ENCODE measurements around the gene SGMS1.
A peak's percentile ranks its signal among the peaks of the same experiment; 100 is the strongest.
"Not testable (repeated sequence)": the region's sequence is repeated elsewhere in the genome, so short reads cannot be mapped to it uniquely, and the experiment has no call there.

SGMS1 gene

GRCh38 chr10:50362547-50363125 lies 261.1 kb downstream of the SGMS1 start:
- H3K4me3 ChIP-seq (ENCODE audit: low read depth, low read length), result peak overlapping the region; percentile 21
- DNase-seq (ENCODE audit: low read depth), result peak; percentile 82
- TF ChIP-seq CTCF (IDR thresholded peaks at IDR 0.05; ENCODE audit: insufficient read depth, low read depth, low read length, missing control alignments), result no peak

- DNase-seq (ENCODE audit: low read depth), result peak; percentile 24
- TF ChIP-seq CTCF (IDR thresholded peaks at IDR 0.05; ENCODE audit: insufficient read depth, low read depth, low read length, missing control alignments), result no peak
- no peak overlapping the region for H3K4me3 ChIP-seq (ENCODE audit: low read depth, low read length)
Measured at GRCh38 chr10:50361946-50362345, 261.8 kb downstream of the SGMS1 start.

GRCh38 chr10:50360077-50360850 lies 263.5 kb downstream of the SGMS1 start:
- no peak for DNase-seq (ENCODE audit: low read depth)
- TF ChIP-seq CTCF (IDR thresholded peaks at IDR 0.05; ENCODE audit: insufficient read depth, low read depth, low read length, missing control alignments), result no peak
- no peak overlapping the region for H3K4me3 ChIP-seq (ENCODE audit: low read depth, low read length)

DNA sequence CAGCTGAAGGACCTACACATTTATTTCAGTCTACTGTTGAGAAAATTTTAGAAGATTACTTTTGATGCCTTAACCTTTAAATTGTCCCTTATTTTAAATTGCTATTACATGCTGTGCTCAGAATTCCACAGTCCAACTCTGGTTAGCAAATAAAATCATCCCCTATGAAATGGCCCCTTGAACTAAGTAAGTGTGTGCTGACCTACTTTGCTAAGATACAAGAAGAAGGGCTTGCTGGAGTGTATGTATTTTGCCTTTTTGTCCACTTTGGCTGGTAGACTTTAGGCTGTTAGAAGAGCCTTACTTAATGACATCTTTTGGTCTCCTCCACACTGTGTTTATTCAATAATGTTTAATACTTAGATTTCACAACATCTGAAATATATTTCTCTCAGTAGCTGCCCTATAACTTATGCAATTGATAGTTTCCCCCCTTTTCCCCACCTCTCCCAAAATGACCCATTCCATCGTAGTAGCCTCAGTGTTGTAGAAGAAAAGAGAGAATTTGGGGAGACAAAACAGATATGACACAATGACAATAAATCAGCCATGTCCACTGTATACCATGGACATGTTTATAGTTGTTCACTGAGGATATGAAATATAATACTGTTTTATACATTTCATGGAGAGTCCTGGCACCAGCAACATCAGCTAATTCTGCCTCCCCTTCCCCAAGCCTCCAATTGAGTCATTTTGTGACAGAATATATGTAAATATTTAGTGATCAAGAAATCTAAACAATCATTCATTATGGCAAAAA lies 264.6 kb downstream of the SGMS1 start:
- TF ChIP-seq CTCF (IDR thresholded peaks at IDR 0.05; ENCODE audit: insufficient read depth, low read depth, low read length, missing control alignments), result no peak
- no peak for DNase-seq (ENCODE audit: low read depth)
- H3K4me3 ChIP-seq (ENCODE audit: low read depth, low read length), result no peak overlapping the region

DNA sequence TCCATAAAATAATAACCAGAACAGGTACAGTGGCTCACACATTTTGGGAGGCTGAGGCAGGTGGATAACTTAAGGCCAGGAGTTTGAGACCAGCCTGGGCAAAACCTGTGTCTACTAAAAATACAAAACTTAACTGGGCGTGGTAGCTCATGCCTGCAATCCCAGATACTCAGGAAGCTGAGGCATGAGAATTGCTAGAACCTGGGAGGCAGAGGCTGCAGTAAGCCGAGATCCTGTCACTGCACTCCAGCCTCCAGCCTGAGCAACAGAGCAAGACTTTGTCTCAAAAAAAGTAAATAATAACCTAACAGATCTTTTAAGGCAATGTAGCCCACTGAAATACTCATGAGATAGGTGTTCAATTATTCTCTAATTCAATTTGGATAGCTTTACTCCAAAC lies 265.3 kb downstream of the SGMS1 start:
- no peak for TF ChIP-seq CTCF (IDR thresholded peaks at IDR 0.05; ENCODE audit: insufficient read depth, low read depth, low read length, missing control alignments)
- H3K4me3 ChIP-seq (ENCODE audit: low read depth, low read length), result no peak overlapping the region
- no peak for DNase-seq (ENCODE audit: low read depth)

GRCh38 chr10:50356481-50356832 lies 267.3 kb downstream of the SGMS1 start:
- DNase-seq (ENCODE audit: low read depth); H3K4me3 ChIP-seq (ENCODE audit: low read depth, low read length): not testable (repeated sequence)

DNA sequence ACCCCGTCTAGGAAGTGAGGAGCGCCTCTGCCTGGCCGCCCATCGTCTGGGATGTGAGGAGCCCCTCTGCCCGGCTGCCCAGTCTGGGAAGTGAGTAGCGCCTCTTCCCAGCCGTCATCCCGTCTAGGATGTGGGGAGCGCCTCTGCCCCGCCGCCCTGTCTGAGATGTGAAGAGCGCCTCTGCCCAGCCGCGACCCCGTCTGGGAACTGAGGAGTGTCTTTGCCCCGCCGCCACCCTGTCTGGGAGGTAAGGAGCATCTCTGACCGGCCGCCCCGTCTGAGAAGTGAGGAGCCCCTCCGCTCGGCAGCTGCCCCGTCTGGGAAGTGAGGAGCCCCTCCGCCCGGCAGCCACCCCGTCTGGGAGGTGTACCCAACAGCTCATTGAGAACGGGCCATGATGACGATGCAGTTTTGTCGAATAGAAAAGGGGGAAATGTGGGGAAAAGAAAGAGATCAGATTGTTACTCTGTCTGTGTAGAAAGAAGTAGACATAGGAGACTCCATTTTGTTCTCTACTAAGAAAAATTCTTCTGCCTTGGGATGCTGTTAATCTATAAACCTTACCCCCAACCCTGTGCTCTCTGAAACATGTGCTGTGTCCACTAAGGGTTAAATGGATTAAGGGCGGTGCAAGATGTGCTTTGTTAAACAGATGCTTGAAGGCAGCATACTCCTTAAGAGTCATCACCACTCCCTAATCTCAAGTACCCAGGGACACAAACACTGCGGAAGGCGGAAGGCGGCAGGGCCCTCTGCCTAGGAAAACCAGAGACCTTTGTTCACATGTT lies 267.9 kb downstream of the SGMS1 start:
- not testable (repeated sequence) for DNase-seq (ENCODE audit: low read depth)

More for the DNA sequence above, 267.9 kb downstream of the SGMS1 start:
- not testable (repeated sequence) for H3K4me3 ChIP-seq (ENCODE audit: low read depth, low read length)
